GM18909 (cell line): Measurements from ENCODE around the gene URB2.
"Not testable (repeated sequence)": the region's sequence is repeated elsewhere in the genome, so short reads cannot be mapped to it uniquely, and the experiment has no call there.

Source experiments
- ATAC-seq: cut with Tn5 transposase; IDR thresholded peaks from one replicate; pipeline ENCODE4 v1.9.1; 2021; ENCODE audit warnings: mild to moderate bottlenecking; ENCODE audit not compliant: unreplicated experiment, poor library complexity

The URB2 gene

DNA sequence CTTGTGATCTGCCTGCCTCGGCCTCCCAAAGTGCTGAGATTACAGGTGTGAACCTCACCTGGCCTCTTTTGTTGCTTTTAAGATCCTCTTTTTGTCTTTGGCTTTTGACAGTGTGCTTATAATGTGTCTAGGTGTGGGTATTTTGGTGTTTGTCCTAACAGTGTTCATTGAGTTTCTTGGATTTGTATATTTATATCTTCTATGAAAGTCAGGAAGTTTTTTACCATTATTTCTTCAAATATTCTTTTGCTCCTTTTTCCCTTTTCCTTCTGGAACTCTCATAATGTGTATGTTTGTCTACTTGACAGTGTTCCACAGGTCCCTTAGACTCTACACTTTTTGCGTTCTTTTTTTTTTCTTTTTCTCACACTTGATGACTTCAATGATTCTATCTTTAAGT is 59.1 kb downstream of the URB2 start:
- no peak for ATAC-seq

GRCh38 chr1:229689273-229689672 is 63.2 kb downstream of the URB2 start:
- no peak for ATAC-seq

DNA sequence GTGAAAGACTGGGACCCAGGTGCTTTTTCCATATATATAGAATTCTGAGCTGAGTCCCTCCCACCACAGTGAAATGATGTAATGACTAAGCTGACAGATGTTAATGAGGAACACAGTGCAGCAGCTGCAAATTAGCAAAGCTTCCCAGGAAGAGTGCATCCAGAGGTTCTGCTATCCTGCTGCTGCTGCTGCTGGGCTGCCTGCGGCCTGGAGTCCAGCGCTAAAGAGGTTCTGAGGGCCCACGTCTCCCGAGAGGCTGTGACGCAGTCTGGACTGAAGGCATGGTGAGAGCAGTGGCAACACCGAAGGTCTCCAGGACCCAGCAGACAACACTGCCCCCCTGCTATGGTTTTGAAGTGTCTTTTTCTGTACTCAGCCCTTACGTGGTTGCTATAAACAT is 63.9 kb downstream of the URB2 start:
- no peak for ATAC-seq

- no peak for ATAC-seq
Measured at GRCh38 chr1:229690662-229691061, 64.6 kb downstream of the URB2 start.

DNA sequence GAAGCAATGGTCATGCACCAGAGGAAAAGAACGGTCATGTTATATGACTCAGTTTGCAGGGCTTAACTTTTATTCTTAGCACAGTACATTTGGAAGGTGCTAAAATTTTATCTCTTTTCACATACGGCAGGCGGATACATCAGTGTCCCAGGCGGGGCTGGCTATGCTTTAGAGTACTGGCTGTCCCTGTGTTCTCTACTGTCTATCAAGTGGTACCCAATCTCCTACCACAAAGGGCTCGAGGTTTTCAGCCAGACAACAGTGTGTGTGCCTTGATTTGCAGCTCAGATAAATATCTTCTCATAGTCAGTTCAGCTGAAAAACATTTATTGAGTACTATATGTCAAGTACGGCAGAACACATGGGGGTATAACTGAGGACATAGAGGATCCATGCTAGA is 65.3 kb downstream of the URB2 start:
- no peak for ATAC-seq

GRCh38 chr1:229693129-229693900 is 67.3 kb downstream of the URB2 start:
- ATAC-seq = peak; percentile 73

- ATAC-seq = no peak
Measured at GRCh38 chr1:229694053-229694693, 68.1 kb downstream of the URB2 start.

- ATAC-seq = no peak
Measured at GRCh38 chr1:229696385-229696784, 70.3 kb downstream of the URB2 start.

GRCh38 chr1:229699613-229700267 is 73.7 kb downstream of the URB2 start:
- no peak for ATAC-seq

GRCh38 chr1:229704157-229704556 is 78.1 kb downstream of the URB2 start:
- no peak for ATAC-seq

DNA sequence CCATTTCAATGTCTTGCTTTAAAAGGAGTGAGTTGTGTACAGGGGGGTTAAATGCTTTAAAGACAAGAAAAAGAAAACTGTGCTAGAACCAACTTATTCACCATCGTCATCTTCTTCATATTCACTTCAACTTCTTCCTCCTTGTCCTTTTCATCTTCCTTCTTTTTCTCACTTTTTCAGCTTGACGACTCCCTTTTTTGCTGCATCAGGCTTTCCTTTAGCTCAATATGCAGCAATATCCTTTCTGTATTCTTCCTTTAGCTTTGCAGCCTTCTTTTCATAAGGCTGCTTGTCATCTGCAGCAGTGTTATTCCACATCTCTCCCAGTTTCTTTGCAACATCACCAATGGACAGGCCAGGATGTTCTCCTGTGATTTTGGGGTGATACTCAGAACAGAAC is 79.1 kb downstream of the URB2 start:
- not testable (repeated sequence) for ATAC-seq

DNA sequence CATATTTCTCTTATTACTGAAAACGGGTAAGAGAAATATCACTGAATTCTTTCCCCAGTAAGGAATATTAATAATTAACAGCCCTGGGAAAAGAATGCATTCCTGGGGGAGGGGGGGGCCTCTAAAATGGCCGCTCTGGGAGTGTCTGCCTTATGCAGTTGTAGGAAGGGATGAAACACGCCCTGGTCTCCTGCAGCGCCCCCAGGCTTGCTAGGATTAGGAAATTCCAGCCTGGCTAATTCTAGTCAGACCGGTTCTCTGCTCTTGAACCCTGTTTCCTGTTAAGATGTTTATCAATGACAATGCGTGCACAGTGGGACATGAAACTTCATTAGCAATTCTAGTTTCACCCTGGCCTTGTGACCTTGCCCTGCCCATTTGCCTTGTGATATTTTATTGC is 81.1 kb downstream of the URB2 start:
- ATAC-seq = not testable (repeated sequence)

DNA sequence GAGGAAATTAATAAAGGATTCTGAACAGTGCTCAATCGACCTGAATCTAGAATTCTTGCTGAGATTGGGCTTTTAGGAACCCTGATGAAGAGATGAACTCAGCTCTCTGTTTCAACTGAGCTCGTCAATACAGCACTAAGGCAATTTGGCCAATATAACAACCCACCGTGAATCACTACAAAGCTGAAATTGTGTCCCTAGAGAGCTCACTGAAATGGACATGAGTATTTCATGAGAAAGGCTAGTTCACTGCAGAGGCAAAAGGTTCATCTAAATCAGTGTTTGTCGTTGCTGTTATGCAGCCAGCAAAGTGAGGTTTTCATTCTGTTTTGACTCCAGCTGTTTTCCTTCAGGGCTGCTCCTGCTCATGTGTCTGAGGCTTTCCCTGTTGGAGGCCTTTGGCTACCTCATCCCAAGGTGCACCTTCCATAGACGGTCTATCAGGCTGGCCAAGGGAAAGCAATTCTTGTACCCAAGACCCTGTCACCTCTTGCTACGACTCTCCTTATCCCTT is 83.5 kb downstream of the URB2 start:
- no peak for ATAC-seq
